Stimulated activated naive CD8-positive, alpha-beta T cell treated with anti-CD3 and anti-CD28 coated beads, Interleukin-15, amount 100 ng/mL, for 72 hours (primary cell): ENCODE data around the gene ACOT7.

ENCODE experiments used
- ATAC-seq: fragments of 150-1000 bp; cut with Tn5 transposase; 2 replicates; pipeline ENCODE4 v1.10.0; 2021; ENCODE audit warnings: mild to moderate bottlenecking, moderate library complexity
- DNase-seq, 2 donors: peaks; one replicate each; pipeline ENCODE4 v3.0.0; 2021 to 2022
- H3K27ac Mint-ChIP-seq, 2 donors: one replicate each; pipeline ENCODE4 v1.8.0; 2022; ENCODE audit warnings: mild to moderate bottlenecking in 2 of 2, mixed read lengths in 2 of 2, moderate library complexity in 2 of 2
- H3K27me3 Mint-ChIP-seq: one replicate; pipeline ENCODE4 v1.8.0; 2022; ENCODE audit warnings: mixed read lengths
- H3K4me1 Mint-ChIP-seq: one replicate; pipeline ENCODE4 v1.8.0; 2022; ENCODE audit warnings: mild to moderate bottlenecking, mixed read lengths
- H3K4me3 Mint-ChIP-seq, 2 donors: one replicate each; pipeline ENCODE4 v1.8.0; 2022; ENCODE audit warnings: mild to moderate bottlenecking in 2 of 2, mixed read lengths in 2 of 2, moderate library complexity in 1 of 2
- H3K9me3 Mint-ChIP-seq, 2 donors: one replicate each; pipeline ENCODE4 v1.8.0; 2022; ENCODE audit warnings: mixed read lengths in 2 of 2

ACOT7 gene

GRCh38 chr1:6349254-6349943 lies 44.2 kb downstream of the ACOT7 start:
- DNase-seq, result no peak
- no peak for ATAC-seq
- Mint-ChIP-seq H3K9me3 (no peaks in the 10 kb centered on the region), H3K27me3 (no peaks in the 10 kb centered on the region), H3K4me3 (peak overlapping the region; percentile 49 to 79), H3K4me1 (peaks cover 34% of the 10 kb centered on the region), H3K27ac (peak overlapping the region; percentile 79 to 84)

DNA sequence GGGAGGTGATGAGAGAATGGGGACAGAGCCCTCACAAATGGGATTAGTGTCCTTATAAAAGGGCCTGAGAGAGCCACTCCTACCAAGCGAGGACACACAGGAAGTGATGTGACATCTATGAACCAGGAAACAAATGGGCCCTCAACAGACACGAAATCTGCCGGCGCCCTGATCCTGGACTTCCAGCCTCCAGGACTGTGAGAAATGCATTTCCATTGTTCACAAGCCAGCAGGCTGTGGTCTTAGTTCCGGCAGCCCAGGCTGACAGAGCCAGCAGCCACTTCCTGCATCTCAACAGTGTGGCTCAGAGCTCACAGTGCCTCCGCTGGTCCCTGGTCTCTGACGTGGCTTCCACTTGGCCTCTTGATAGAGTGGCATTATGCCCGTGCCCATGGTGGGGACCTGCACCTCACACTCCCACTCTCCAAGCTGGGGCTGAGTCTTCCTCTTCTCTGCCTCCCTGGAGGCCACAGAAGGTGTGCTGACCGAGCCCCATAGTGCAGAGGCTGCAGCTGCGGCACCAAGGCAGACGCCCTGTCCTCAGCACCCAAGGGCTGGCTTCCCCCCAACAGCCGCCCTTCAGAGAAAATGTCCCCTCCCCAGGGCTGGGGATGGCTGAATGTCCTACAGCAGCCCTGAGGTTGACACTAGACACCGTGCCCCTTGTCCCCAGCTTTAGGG lies 44.9 kb downstream of the ACOT7 start:
- Mint-ChIP-seq H3K9me3 (no peaks in the 10 kb centered on the region), H3K4me3 (peak overlapping the region; percentile 49 to 79), H3K27ac (peak overlapping the region; percentile 79 to 95), H3K27me3 (no peaks in the 10 kb centered on the region), H3K4me1 (peaks cover 40% of the 10 kb centered on the region)
- ATAC-seq (peak; percentile 90), DNase-seq (peak; percentile 54 to 61)

DNA sequence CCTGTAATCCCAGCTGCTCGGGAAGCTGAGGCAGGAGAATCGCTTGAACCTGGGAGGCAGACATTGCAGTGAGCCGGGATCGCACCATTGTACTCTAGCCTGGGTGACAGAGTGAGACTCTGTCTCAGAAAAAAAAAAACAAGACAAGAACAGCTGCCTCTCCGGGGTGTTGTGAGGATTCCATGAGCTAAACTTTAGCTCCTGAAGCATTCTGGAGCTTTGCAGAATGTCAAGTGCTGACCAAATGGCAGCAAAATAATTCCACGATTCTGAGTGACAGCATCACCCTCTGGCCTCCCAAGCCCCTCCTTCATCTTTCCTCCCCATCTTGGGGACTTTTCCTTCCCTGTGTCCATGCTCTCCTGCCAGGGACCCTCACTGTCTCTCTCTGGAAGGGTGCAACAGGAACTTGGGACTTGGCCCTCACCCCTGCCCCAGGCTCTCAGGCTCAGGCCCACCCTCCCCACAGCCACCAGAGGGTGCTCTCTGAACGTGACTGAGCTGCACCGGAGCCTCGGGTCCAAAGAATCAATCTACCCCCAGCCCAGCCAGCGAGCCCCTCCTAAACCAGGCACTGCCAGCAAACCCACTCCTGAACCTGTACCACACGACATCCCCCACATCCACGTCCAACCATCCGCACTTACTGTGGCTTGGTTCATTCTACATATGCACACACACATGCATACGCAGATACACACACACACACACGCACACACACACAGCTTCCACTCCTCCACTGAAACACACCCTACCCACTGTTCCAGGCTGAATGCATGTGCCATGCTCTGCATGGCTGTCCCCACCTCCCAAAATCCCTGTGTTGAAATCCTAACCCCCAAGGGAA lies 45.7 kb downstream of the ACOT7 start:
- ATAC-seq (peak; percentile 77), DNase-seq (peak; percentile 68 to 70)
- no peaks in the 10 kb centered on the region for H3K27me3 Mint-ChIP-seq
- H3K4me3 Mint-ChIP-seq, result peak overlapping the region; percentile 49 to 79
- H3K9me3 Mint-ChIP-seq, result no peaks in the 10 kb centered on the region
- peaks cover 45% of the 10 kb centered on the region for H3K4me1 Mint-ChIP-seq
- peak overlapping the region; percentile 79 to 95 for H3K27ac Mint-ChIP-seq

DNA sequence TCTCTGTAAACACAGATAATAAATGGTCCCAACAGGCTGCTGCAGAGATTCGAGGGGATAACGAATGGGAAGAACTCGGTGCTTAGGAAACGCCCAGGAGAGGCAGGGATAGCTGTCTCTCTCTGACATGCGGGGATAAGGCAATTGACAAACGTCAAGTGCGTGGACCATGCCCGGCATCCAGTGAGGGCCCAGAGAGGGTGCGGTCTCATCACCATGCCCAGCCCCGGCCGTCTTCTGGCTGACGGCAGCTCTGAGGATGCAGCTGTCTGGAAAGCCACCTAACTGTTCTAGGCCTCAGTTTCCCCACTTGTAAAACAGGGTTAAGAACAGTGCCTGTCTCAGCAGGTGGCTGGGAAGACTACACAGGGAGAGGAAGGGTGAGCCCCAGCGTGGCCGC lies 48.1 kb downstream of the ACOT7 start:
- Mint-ChIP-seq H3K4me1 (peaks cover 35% of the 10 kb centered on the region), H3K9me3 (no peaks in the 10 kb centered on the region), H3K4me3 (no peak overlapping the region), H3K27me3 (no peaks in the 10 kb centered on the region), H3K27ac (no peak overlapping the region)
- ATAC-seq (no peak), DNase-seq (no peak)

DNA sequence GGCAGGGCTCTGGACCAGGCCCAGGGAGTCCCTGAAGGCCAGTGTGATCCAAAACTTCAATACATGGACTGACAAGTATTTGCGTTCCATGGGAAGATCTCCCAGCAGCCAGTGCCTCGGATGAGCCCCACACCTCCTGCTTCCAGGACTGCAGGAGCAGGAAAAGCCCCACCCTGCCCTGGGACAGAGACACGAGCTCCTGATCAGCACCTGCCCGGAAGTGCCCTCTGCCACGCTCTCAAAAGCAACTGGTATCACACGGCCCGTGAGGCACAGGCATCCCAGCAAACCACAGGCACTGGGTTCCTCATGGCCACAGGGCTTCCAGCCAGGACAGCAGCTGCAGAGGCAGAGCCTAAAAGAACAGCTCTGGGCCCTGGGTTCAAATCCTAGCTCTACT lies 48.6 kb downstream of the ACOT7 start:
- no peaks in the 10 kb centered on the region for H3K27me3 Mint-ChIP-seq
- H3K27ac Mint-ChIP-seq, result no peak overlapping the region
- ATAC-seq (no peak), DNase-seq (no peak)
- H3K4me1 Mint-ChIP-seq, result peaks cover 35% of the 10 kb centered on the region
- H3K9me3 Mint-ChIP-seq, result no peaks in the 10 kb centered on the region
- H3K4me3 Mint-ChIP-seq, result no peak overlapping the region

DNA sequence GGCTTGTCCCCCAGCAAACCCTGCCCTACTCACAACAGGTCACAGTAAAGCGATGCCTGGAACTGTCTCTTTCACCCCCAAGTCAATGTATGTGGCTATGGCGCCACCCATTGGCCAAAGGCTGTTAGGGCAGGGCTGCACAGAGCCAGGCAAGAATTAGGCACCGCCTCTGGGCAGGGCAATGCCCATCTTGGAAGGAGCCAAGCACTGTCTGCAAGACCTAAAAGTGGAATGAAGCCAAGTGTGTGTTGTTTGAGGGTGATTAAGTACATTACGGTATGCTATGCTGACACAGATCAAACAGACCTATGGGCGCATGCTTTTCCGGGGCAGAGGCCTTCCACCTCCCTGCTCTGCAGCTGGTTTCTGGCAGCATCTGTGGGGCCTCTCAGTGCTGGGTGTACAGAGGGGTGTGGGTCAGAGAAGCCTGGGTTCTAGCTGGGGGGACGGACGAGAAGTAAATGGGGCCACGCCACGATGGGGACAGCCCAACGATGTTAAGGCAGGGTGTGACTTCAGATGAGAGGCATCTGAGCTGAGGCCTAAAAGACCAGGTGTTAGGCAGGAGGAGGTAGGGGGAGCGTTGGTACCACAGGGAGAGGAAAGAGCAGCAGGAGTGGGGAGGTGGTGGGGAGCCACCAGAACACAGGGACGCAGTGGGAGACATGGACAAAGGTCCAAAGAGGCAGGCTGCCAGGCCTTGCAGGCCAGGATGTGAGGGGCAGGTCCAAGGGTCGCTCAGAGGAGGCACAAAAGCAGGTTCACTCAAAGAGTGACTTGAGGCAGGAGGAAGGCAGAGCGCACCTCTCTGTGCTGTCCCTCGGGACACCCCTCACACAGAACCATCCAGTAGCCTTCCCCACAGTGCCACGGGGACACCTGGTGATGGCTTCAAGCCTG lies 49.8 kb downstream of the ACOT7 start:
- Mint-ChIP-seq H3K27ac (no peak overlapping the region), H3K4me3 (no peak overlapping the region), H3K9me3 (no peaks in the 10 kb centered on the region), H3K27me3 (no peaks in the 10 kb centered on the region), H3K4me1 (peaks cover 22% of the 10 kb centered on the region)
- peak; percentile 76 for ATAC-seq
- DNase-seq, result peak; percentile 72 to 74

DNA sequence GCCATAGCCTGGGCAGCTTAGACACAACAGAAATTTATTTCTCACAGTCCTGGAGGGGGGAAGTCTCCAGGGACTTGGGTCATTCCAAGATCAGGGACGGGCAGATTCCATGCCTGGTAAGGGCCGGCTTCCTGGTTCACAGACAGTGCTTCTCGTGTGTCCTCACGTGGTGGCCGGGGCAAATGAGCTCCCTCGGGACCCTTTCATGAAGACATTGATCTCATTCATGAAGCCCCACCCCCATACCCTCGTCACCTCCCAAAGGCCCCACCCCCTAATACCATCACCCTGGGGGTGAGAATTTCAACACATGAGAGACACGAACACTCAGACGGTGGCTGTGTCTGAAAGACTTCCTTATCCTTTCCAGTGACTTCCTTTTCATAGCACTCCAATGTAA lies 51.5 kb downstream of the ACOT7 start:
- peak overlapping the region in 1 of 2 donors; percentile 71 for H3K27ac Mint-ChIP-seq

GRCh38 chr1:6338695-6339094 lies 54.9 kb downstream of the ACOT7 start:
- Mint-ChIP-seq H3K27me3 (no peaks in the 10 kb centered on the region), H3K4me3 (no peak overlapping the region), H3K4me1 (peaks cover 5% of the 10 kb centered on the region), H3K27ac (peak overlapping the region in 1 of 2 donors; percentile 34), H3K9me3 (no peaks in the 10 kb centered on the region)
- ATAC-seq (no peak), DNase-seq (no peak)

More for the DNA sequence above, 51.5 kb downstream of the ACOT7 start:
- DNase-seq (no peak), ATAC-seq (no peak)
- H3K9me3 Mint-ChIP-seq, result no peaks in the 10 kb centered on the region
- no peaks in the 10 kb centered on the region for H3K27me3 Mint-ChIP-seq
- peaks cover 10% of the 10 kb centered on the region for H3K4me1 Mint-ChIP-seq
- H3K4me3 Mint-ChIP-seq, result no peak overlapping the region

- DNase-seq, result no peak
- H3K9me3 Mint-ChIP-seq, result no peaks in the 10 kb centered on the region
- ATAC-seq, result no peak
Measured at GRCh38 chr1:6336776-6337622, 56.6 kb downstream of the ACOT7 start.

DNA sequence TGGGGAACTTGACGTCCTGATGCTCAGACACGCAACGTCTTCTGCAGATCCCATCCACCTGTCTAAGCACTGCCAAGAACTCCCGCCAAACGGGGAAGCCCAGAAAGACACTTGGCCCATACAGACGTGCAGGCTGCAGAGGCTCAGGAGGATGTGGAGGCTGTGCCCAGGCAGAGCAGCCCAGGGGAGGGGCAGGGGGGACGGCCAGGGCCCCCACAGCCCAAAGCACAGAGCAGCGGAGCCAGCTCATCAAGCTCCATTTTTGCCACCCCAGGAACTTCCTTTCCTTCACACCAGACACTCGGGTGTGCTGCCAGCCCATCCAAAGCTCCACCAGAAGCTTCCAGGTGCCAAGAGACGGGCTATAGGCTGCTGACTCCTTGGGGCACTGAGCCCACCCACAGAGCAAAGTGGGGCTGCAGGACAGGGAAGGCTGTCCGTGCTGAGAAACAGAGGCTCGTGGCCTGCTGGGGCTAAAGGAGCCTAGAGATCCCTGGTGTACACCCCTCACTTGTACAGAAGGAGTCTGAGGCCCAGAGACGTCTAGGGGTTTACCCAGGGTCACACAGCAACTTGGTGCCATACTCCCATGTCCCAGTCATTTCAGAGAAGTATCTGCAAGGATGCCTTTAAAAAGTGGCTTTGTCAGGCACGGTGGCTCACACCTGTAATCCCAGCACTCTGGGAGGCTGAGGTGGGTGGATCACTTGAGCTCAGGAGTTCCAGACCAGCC lies 59.1 kb downstream of the ACOT7 start:
- no peaks in the 10 kb centered on the region for H3K4me1 Mint-ChIP-seq

More at GRCh38 chr1:6336776-6337622, 56.6 kb downstream of the ACOT7 start:
- no peaks in the 10 kb centered on the region for H3K27me3 Mint-ChIP-seq
- no peaks in the 10 kb centered on the region for H3K4me1 Mint-ChIP-seq
- no peak overlapping the region for H3K4me3 Mint-ChIP-seq
- H3K27ac Mint-ChIP-seq, result peak overlapping the region in 1 of 2 donors; percentile 44

GRCh38 chr1:6332821-6333220 lies 60.7 kb downstream of the ACOT7 start:
- H3K4me1 Mint-ChIP-seq, result no peaks in the 10 kb centered on the region
- no peaks in the 10 kb centered on the region for H3K9me3 Mint-ChIP-seq
- H3K27ac Mint-ChIP-seq, result no peak overlapping the region
- DNase-seq (no peak), ATAC-seq (no peak)
- H3K27me3 Mint-ChIP-seq, result no peaks in the 10 kb centered on the region
- H3K4me3 Mint-ChIP-seq, result no peak overlapping the region

More for the DNA sequence above, 59.1 kb downstream of the ACOT7 start:
- DNase-seq (no peak), ATAC-seq (no peak)
- H3K9me3 Mint-ChIP-seq, result no peaks in the 10 kb centered on the region
- H3K4me3 Mint-ChIP-seq, result no peak overlapping the region
- H3K27ac Mint-ChIP-seq, result no peak overlapping the region
- H3K27me3 Mint-ChIP-seq, result no peaks in the 10 kb centered on the region

GRCh38 chr1:6331543-6332273 lies 61.9 kb downstream of the ACOT7 start:
- H3K9me3 Mint-ChIP-seq, result no peaks in the 10 kb centered on the region
- H3K27ac Mint-ChIP-seq, result peak overlapping the region in 1 of 2 donors; percentile 20
- no peaks in the 10 kb centered on the region for H3K4me1 Mint-ChIP-seq
- H3K27me3 Mint-ChIP-seq, result no peaks in the 10 kb centered on the region
- ATAC-seq (no peak), DNase-seq (no peak)
- H3K4me3 Mint-ChIP-seq, result no peak overlapping the region

- DNase-seq (no peak), ATAC-seq (no peak)
- Mint-ChIP-seq H3K9me3 (no peaks in the 10 kb centered on the region), H3K27ac (no peak overlapping the region), H3K4me1 (no peaks in the 10 kb centered on the region), H3K27me3 (no peaks in the 10 kb centered on the region), H3K4me3 (no peak overlapping the region)
Measured at GRCh38 chr1:6330410-6330911, 63.1 kb downstream of the ACOT7 start.
